Osteocyte (in vitro differentiated cells): ENCODE results near the gene REC114. TPM values are rescaled to one million over a fixed set of nuclear protein-coding genes. Genes with fewer than 3 reads are reported as not detected.
"Not testable (repeated sequence)": the region's sequence is repeated elsewhere in the genome, so short reads cannot be mapped to it uniquely, and the experiment has no call there.

Experiments
- DNase-seq: peaks from one replicate; pipeline ENCODE4 v3.0.0; 2021; ENCODE audit warnings: mixed read lengths; ENCODE audit not compliant: unreplicated experiment; ENCODE audit errors: extremely low spot score
- H3K27ac Mint-ChIP-seq: one replicate; pipeline ENCODE4 v1.8.0; 2021; ENCODE audit warnings: mild to moderate bottlenecking, mixed read lengths; ENCODE audit not compliant: unreplicated experiment
- H3K27me3 Mint-ChIP-seq: one replicate; pipeline ENCODE4 v1.8.0; 2021; ENCODE audit warnings: mixed read lengths; ENCODE audit not compliant: unreplicated experiment
- H3K36me3 Mint-ChIP-seq: one replicate; pipeline ENCODE4 v1.8.0; 2021; ENCODE audit warnings: mixed read lengths; ENCODE audit not compliant: unreplicated experiment
- H3K4me1 Mint-ChIP-seq: one replicate; pipeline ENCODE4 v1.8.0; 2021; ENCODE audit warnings: mixed read lengths; ENCODE audit not compliant: unreplicated experiment
- H3K4me3 Mint-ChIP-seq: one replicate; pipeline ENCODE4 v1.8.0; 2021; ENCODE audit warnings: mild to moderate bottlenecking, moderate library complexity, mixed read lengths; ENCODE audit not compliant: unreplicated experiment
- H3K9me3 Mint-ChIP-seq: one replicate; pipeline ENCODE4 v1.8.0; 2021; ENCODE audit warnings: mixed read lengths; ENCODE audit not compliant: unreplicated experiment
- total RNA-seq: library from RNA; stranded (reverse); gene quantifications from 2 replicates; pipeline ENCODE4 v1.2.1, GENCODE V29; 2021
- TF ChIP-seq, protein P1 (sequence below): fragments of 200-600 bp; sonication (generic); IDR thresholded peaks from 2 replicates; pipeline ENCODE4 v1.5.0; 2021; ENCODE audit warnings: antibody characterized with exemption, mild to moderate bottlenecking, moderate library complexity

REC114 gene
- total RNA-seq, 1 donor from 2014 or later: not detected

DNA sequence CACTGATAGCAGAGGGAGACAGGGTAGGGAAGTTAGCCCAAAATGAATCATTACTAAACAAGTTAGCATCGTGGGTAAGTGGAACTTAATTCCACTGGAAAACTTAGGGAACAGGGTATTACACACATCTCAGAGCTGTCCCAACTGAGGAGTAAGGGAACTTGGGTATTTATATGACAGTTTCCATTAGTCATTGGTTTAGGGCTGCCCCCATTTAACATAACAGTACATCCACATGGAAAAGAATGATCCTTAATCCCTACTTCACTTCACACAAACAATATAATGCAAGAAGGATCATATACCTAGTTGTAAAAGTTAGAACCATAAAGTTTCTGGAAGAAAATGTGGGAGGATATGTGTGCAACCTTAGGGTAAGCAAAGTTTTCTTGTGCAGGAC lies 4.3 kb upstream of the REC114 start:
- peaks cover 34% of the 10 kb centered on the region for H3K27me3 Mint-ChIP-seq
- no peaks in the 10 kb centered on the region for H3K4me1 Mint-ChIP-seq
- H3K36me3 Mint-ChIP-seq: no peaks in the 10 kb centered on the region

DNA sequence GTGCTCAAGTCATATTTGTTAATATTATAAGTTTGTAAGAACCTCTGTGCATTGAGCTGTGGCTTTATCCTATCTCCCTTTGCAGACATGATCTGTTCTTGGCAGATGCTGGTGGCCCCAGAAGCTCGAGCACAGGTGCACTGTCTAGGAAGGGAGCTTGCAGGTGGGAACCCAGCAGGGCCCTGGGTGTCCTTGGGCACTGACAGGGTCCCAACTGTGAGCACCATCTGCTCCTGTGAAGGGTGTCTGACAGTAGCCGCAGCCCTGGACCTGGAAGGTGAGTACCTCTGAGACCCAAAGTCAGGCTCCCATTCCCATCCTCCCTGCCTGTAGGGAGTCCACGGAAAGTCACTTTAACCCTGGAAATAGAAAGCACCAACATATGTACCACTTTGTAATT lies 2.4 kb upstream of the REC114 start:
- no peaks in the 10 kb centered on the region for H3K4me1 Mint-ChIP-seq
- no peaks in the 10 kb centered on the region for H3K36me3 Mint-ChIP-seq
- no peak overlapping the region for H3K27ac Mint-ChIP-seq
- no peaks in the 10 kb centered on the region for H3K9me3 Mint-ChIP-seq
- H3K4me3 Mint-ChIP-seq: no peak overlapping the region
- H3K27me3 Mint-ChIP-seq: peaks cover 38% of the 10 kb centered on the region
- DNase-seq: no peak
- TF ChIP-seq, protein P1, sequence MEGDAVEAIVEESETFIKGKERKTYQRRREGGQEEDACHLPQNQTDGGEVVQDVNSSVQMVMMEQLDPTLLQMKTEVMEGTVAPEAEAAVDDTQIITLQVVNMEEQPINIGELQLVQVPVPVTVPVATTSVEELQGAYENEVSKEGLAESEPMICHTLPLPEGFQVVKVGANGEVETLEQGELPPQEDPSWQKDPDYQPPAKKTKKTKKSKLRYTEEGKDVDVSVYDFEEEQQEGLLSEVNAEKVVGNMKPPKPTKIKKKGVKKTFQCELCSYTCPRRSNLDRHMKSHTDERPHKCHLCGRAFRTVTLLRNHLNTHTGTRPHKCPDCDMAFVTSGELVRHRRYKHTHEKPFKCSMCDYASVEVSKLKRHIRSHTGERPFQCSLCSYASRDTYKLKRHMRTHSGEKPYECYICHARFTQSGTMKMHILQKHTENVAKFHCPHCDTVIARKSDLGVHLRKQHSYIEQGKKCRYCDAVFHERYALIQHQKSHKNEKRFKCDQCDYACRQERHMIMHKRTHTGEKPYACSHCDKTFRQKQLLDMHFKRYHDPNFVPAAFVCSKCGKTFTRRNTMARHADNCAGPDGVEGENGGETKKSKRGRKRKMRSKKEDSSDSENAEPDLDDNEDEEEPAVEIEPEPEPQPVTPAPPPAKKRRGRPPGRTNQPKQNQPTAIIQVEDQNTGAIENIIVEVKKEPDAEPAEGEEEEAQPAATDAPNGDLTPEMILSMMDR: no peak

More for the DNA sequence above, 4.3 kb upstream of the REC114 start:
- no peak for DNase-seq
- Mint-ChIP-seq H3K9me3 (no peaks in the 10 kb centered on the region), H3K27ac (no peak overlapping the region), H3K4me3 (no peak overlapping the region)
- TF ChIP-seq, protein P1: no peak

- peaks cover 36% of the 10 kb centered on the region for H3K27me3 Mint-ChIP-seq
- no peak overlapping the region for H3K4me3 Mint-ChIP-seq
- H3K9me3 Mint-ChIP-seq: no peaks in the 10 kb centered on the region
Measured at GRCh38 chr15:73442421-73442820, 543 bp upstream of the REC114 start.

DNA sequence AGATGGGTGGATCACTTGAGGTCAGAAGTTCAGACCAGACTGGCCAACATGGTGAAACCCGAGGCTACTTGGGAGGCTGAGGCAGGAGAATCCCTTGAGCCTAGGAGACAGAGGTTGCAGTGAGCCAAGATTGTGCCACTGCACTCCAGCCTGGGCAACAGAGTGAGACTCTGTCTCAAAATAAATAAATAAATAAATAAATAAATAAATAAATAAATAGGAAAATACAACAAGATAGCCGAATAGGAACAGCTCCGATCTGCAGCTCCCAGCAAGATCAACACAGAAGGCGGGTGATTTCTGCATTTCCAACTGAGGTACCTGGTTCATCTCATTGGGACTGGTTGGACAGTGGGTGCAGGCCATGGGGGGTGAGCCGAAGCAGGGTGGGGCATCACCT lies 4.5 kb downstream of the REC114 start:
- H3K4me3 Mint-ChIP-seq, H3K36me3 Mint-ChIP-seq, H3K9me3 Mint-ChIP-seq, H3K4me1 Mint-ChIP-seq, H3K27ac Mint-ChIP-seq, DNase-seq: not testable (repeated sequence)
- H3K27me3 Mint-ChIP-seq: peaks cover 44% of the 10 kb centered on the region

More at GRCh38 chr15:73442421-73442820, 543 bp upstream of the REC114 start:
- Mint-ChIP-seq H3K27ac (no peak overlapping the region), H3K36me3 (no peaks in the 10 kb centered on the region), H3K4me1 (no peaks in the 10 kb centered on the region)
- TF ChIP-seq, protein P1: no peak
- no peak for DNase-seq

GRCh38 chr15:73448158-73448758 lies 5.3 kb downstream of the REC114 start:
- not testable (repeated sequence) for H3K9me3 Mint-ChIP-seq, H3K36me3 Mint-ChIP-seq, H3K4me1 Mint-ChIP-seq, H3K4me3 Mint-ChIP-seq, DNase-seq, H3K27ac Mint-ChIP-seq
- peaks cover 45% of the 10 kb centered on the region for H3K27me3 Mint-ChIP-seq

DNA sequence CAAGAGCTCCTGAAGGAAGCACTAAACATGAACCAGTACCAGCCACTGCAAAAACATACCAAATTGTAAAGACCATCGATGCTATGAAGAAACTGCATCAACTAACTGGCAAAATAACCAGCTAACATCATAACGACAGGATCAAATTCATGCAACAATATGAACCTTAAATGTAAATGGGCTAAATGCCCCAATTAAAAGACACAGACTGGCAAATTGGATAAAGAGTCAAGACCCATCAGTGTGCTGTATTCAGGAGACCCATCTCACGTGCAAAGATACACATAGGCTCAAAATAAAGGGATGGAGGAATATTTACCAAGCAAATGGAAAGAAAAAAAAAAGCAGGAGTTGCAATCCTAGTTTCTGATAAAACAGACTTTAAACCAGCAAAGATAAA lies 7.0 kb downstream of the REC114 start:
- H3K36me3 Mint-ChIP-seq, H3K27ac Mint-ChIP-seq, DNase-seq, H3K9me3 Mint-ChIP-seq, H3K4me1 Mint-ChIP-seq, H3K4me3 Mint-ChIP-seq: not testable (repeated sequence)
- peaks cover 50% of the 10 kb centered on the region for H3K27me3 Mint-ChIP-seq
